Ishikawa (cell line): ENCODE results near the gene CEP295NL.

ENCODE experiments used
- CEBPB ChIP-seq: IDR thresholded peaks from 2 replicates; pipeline ENCODE4 v1.6.1; 2012
- CREB1 ChIP-seq: IDR thresholded peaks from 2 replicates; pipeline ENCODE4 v1.6.1; 2012; ENCODE audit warnings: low read depth
- EGR1 ChIP-seq: IDR thresholded peaks from 2 replicates; pipeline ENCODE4 v1.6.1; 2012
- EP300 ChIP-seq: IDR thresholded peaks from 2 replicates; pipeline ENCODE4 v1.6.1; 2012; ENCODE audit warnings: borderline replicate concordance
- FOXM1 ChIP-seq: IDR thresholded peaks from 2 replicates; pipeline ENCODE4 v1.6.1; 2012; ENCODE audit warnings: low read depth, borderline replicate concordance
- NFIC ChIP-seq: IDR thresholded peaks from 2 replicates; pipeline ENCODE4 v1.6.1; 2012
- RAD21 ChIP-seq: IDR thresholded peaks from 2 replicates; pipeline ENCODE4 v1.6.1; 2012; ENCODE audit warnings: low read depth
- REST ChIP-seq: IDR thresholded peaks from 2 replicates; pipeline ENCODE4 v1.6.1; 2012; ENCODE audit warnings: low read depth, mild to moderate bottlenecking
- TAF1 ChIP-seq: IDR thresholded peaks from 2 replicates; pipeline ENCODE4 v1.6.1; 2012; ENCODE audit warnings: low read depth, mild to moderate bottlenecking
- TCF12 ChIP-seq: IDR thresholded peaks from 2 replicates; pipeline ENCODE4 v1.6.1; 2012; ENCODE audit warnings: low read depth
- TEAD4 ChIP-seq: IDR thresholded peaks from 2 replicates; pipeline ENCODE4 v1.6.1; 2012
- YY1 ChIP-seq: IDR thresholded peaks from 2 replicates; pipeline ENCODE4 v1.6.1; 2012; ENCODE audit warnings: low read depth
- ZBTB7A ChIP-seq: IDR thresholded peaks from 2 replicates; pipeline ENCODE4 v1.6.1; 2012; ENCODE audit warnings: low read depth
- TF ChIP-seq, protein P1 (sequence below): IDR thresholded peaks from 2 replicates; pipeline ENCODE4 v1.6.1; 2012
- TF ChIP-seq, protein P2 (sequence below): IDR thresholded peaks from 2 replicates; pipeline ENCODE4 v1.6.1; 2012

Gene CEP295NL

GRCh38 chr17:78883533-78884131 is 19.4 kb downstream of the CEP295NL start:
- TF ChIP-seq TCF12: peak; percentile 36; the same call in 1 of the 2 replicates
- TF ChIP-seq, protein P1, sequence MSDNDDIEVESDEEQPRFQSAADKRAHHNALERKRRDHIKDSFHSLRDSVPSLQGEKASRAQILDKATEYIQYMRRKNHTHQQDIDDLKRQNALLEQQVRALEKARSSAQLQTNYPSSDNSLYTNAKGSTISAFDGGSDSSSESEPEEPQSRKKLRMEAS: peak; percentile 71
- TF ChIP-seq EP300: peak; percentile 51
- no peak for TF ChIP-seq REST
- TF ChIP-seq NFIC: peak; percentile 2; the same call in 1 of the 2 replicates
- TF ChIP-seq ZBTB7A: no peak; the same call in 1 of the 2 replicates
- TF ChIP-seq, protein P2, sequence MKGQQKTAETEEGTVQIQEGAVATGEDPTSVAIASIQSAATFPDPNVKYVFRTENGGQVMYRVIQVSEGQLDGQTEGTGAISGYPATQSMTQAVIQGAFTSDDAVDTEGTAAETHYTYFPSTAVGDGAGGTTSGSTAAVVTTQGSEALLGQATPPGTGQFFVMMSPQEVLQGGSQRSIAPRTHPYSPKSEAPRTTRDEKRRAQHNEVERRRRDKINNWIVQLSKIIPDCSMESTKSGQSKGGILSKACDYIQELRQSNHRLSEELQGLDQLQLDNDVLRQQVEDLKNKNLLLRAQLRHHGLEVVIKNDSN: peak; percentile 73; the same call in 1 of the 2 replicates
- TF ChIP-seq TEAD4: peak; percentile 73; the same call in 1 of the 2 replicates

- TF ChIP-seq RAD21 (no peak), EP300 (peak; percentile 55; the same call in 1 of the 2 replicates), NFIC (peak; percentile 46), TEAD4 (peak; percentile 91)
- TF ChIP-seq, protein P1: no peak
Observed at GRCh38 chr17:78883089-78883532, 19.9 kb downstream of the CEP295NL start.

GRCh38 chr17:78882540-78883088 is 20.4 kb downstream of the CEP295NL start:
- TF ChIP-seq EGR1 (no peak), EP300 (no peak), TAF1 (no peak), CEBPB (no peak), REST (no peak), RAD21 (no peak), FOXM1 (no peak), TCF12 (no peak), CREB1 (no peak), YY1 (no peak), ZBTB7A (no peak), NFIC (no peak)
- TF ChIP-seq, protein P1: no peak
- TF ChIP-seq, protein P2: no peak

DNA sequence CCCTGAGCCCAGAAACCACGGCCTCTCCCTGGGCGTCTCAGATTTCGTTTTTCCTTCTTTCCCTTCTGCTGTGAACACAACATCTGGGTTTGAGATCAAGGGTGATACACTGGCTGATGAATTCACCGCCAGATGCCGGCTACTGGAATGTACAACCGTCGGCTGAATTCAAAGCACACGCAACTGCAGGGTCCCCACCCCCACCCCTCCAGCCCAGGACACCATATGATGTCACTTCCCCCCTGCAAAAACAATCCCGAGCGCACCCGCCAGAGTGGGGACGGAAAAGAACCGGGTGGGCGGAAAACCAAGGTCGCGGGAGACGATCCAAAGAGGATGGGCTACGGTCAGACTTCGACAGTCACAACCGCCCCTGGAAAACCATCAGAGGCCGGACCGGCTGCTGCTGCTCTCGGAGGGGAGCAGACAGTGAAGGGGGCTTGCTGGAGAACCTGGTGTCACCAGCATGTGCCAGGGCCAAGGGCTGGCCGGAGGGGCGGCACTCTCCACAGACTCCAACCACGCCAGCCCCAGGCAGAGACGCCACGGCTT is 23.3 kb downstream of the CEP295NL start:
- TF ChIP-seq REST (no peak), EGR1 (no peak), CREB1 (no peak), NFIC (no peak), TAF1 (no peak), ZBTB7A (no peak), RAD21 (no peak), FOXM1 (no peak), EP300 (no peak), CEBPB (no peak), TCF12 (no peak), YY1 (no peak), TEAD4 (no peak)
- TF ChIP-seq, protein P2: no peak
- TF ChIP-seq, protein P1: no peak
